Stomach smooth muscle (tissue), 2 donors: Measurements from ENCODE around the gene BMPR1A.
A peak's percentile ranks its signal among the peaks of the same experiment; 100 is the strongest.

ENCODE experiments used
- H3K27ac ChIP-seq: one replicate; pipeline ENCODE4 v1.7.0; 2013; ENCODE audit warnings: mild to moderate bottlenecking, low read length, inconsistent platforms
- H3K27me3 ChIP-seq, 2 donors: one replicate each; pipeline ENCODE4 v1.7.0; 2013; ENCODE audit warnings: low read length in 2 of 2; ENCODE audit not compliant: insufficient read depth in 2 of 2, control insufficient read depth in 1 of 2
- H3K36me3 ChIP-seq, 2 donors: one replicate each; pipeline ENCODE4 v1.7.0; 2013; ENCODE audit warnings: low read length in 2 of 2; ENCODE audit not compliant: control insufficient read depth in 2 of 2, insufficient read depth in 2 of 2
- H3K4me1 ChIP-seq: one replicate; pipeline ENCODE4 v1.7.0; 2013; ENCODE audit warnings: low read length; ENCODE audit not compliant: control insufficient read depth, insufficient read depth
- H3K4me3 ChIP-seq, 2 donors: one replicate each; pipeline ENCODE4 v1.7.0; 2013; ENCODE audit warnings: low read length in 2 of 2
- H3K9ac ChIP-seq, 2 donors: one replicate each; pipeline ENCODE4 v1.7.0; 2013; ENCODE audit warnings: low read length in 2 of 2, mild to moderate bottlenecking in 1 of 2
- H3K9me3 ChIP-seq, 2 donors: one replicate each; pipeline ENCODE4 v1.7.0; 2013; ENCODE audit warnings: low read length in 2 of 2; ENCODE audit not compliant: control insufficient read depth in 2 of 2
- donor health status: healthy.
- donor health status: Pancreatic carcinoma.

The BMPR1A gene

GRCh38 chr10:86955501-86956194, 199.2 kb downstream of the BMPR1A start:
- H3K9ac ChIP-seq = no peak overlapping the region
- no peaks in the 10 kb centered on the region for H3K36me3 ChIP-seq
- H3K27me3 ChIP-seq = peaks cover 0 to 7% of the 10 kb centered on the region in 2 donors
- peaks cover 58% of the 10 kb centered on the region for H3K4me1 ChIP-seq
- no peaks in the 10 kb centered on the region for H3K9me3 ChIP-seq
- H3K4me3 ChIP-seq = peak overlapping the region in 1 of 2 donors; percentile 52
- H3K27ac ChIP-seq = peak overlapping the region; percentile 41

DNA sequence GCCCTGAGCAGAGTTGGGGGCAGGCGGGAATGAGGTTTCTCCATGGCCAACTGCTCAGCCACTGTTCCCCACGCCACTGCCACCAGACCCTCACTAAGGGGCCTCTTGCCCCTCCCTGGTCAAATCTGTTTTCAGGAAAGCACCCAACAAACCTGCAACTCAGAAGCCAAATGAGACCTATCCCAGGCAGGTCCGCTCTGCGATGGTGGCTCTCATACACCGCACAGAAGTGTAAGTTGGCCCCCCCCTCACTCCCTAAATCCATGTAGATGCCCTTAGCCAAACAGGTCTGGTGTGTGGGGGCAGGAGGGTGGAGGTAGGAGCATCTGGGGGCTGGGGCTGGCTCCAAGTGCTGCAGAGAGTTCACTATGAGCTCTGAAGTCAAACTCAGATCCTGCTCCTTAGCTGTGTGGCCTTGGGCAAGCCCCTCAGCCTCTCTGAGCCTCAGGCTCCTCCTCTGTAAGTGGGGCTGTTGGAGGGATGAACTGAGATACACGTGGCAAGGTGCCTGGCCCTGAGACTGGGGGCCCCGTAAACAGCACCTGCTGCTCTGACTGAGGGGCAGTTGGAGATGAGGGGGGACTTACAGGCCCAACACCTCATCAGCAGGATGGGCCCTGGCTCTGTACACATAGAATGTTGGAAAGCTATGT, 199.9 kb downstream of the BMPR1A start:
- H3K4me1 ChIP-seq = peaks cover 58% of the 10 kb centered on the region
- H3K4me3 ChIP-seq = peak overlapping the region in 1 of 2 donors; percentile 49
- H3K27me3 ChIP-seq = peaks cover 0 to 7% of the 10 kb centered on the region in 2 donors
- no peaks in the 10 kb centered on the region for H3K36me3 ChIP-seq
- peak overlapping the region; percentile 31 for H3K27ac ChIP-seq
- no peaks in the 10 kb centered on the region for H3K9me3 ChIP-seq
- H3K9ac ChIP-seq = peak overlapping the region in 1 of 2 donors; percentile 36

GRCh38 chr10:86956848-86957448, 200.5 kb downstream of the BMPR1A start:
- no peaks in the 10 kb centered on the region for H3K36me3 ChIP-seq
- peak overlapping the region in 1 of 2 donors; percentile 49 for H3K4me3 ChIP-seq
- peak overlapping the region; percentile 31 for H3K27ac ChIP-seq
- peaks cover 58% of the 10 kb centered on the region for H3K4me1 ChIP-seq
- H3K9ac ChIP-seq = peak overlapping the region; percentile 20 to 29
- peaks cover 0 to 7% of the 10 kb centered on the region in 2 donors for H3K27me3 ChIP-seq
- H3K9me3 ChIP-seq = no peaks in the 10 kb centered on the region

- Histone ChIP-seq H3K4me3 (peak within 1 kb of the TSS in 1 of 2 donors; percentile 57), H3K9ac (peak within 1 kb of the TSS; percentile 20 to 29), H3K36me3 (no peaks in the 10 kb centered on the region), H3K27me3 (peaks cover 0 to 7% of the 10 kb centered on the region in 2 donors), H3K9me3 (no peaks in the 10 kb centered on the region), H3K27ac (peak within 1 kb of the TSS; percentile 31), H3K4me1 (peaks cover 58% of the 10 kb centered on the region)
Measured at GRCh38 chr10:86957471-86958115, 201.2 kb downstream of the BMPR1A start, which contains the start of gene MMRN2. TSS of gene MMRN2 (minus strand) at chr10:86957615. CDS start at chr10:86957541, 74 bp downstream.

GRCh38 chr10:86958116-86958900, 201.9 kb downstream of the BMPR1A start, which contains the start of gene SNCG:
TSS of gene SNCG (plus strand) at chr10:86958599. CDS start at chr10:86958698, 99 bp downstream.
- Histone ChIP-seq H3K9me3 (no peaks in the 10 kb centered on the region), H3K36me3 (no peaks in the 10 kb centered on the region), H3K9ac (peak within 1 kb of the TSS in 1 of 2 donors; percentile 25), H3K4me1 (peaks cover 58% of the 10 kb centered on the region), H3K4me3 (peak within 1 kb of the TSS in 1 of 2 donors; percentile 57), H3K27ac (peak within 1 kb of the TSS; percentile 31), H3K27me3 (peaks cover 0 to 7% of the 10 kb centered on the region in 2 donors)

DNA sequence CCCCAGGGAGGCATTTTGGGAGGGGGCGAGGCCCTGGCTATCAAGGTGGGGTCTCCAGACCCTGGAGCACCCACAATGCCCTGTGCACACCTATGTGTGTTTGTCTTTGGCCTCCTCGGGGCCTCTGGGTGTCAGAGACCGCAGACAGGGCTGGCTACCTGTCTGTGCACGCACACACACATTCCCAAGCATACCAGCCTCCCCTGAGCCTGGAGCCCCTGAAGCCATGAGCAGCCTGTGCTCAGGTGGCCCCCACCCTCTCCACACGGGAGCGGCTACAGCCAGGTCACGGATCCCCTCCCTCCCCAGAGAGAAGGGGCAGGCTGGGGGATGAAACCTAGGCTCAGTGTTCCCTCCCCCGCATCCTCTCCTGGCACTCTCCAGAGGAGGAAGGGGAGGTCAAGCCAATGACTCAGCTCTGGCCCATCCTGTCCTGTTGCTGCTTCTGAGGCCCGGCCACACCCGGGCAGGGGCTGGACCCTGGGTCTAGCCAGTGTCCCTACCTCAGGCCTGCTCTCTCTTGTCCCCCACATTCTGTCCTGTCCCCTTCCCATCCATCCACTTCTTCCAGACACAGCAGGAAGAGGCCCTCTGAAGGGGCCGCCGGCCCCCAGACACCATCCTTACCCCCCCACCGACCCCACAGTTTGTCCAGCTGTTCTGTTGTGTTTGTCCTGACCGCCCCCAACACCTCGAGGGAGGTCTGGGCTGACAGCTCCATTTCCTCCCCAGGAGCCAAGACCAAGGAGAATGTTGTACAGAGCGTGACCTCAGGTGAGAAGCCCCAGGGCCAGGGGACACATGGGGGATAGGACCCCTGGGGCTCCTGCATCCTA, 202.7 kb downstream of the BMPR1A start:
- Histone ChIP-seq H3K4me1 (peaks cover 53% of the 10 kb centered on the region), H3K36me3 (no peaks in the 10 kb centered on the region), H3K4me3 (peak overlapping the region in 1 of 2 donors; percentile 57), H3K27me3 (peaks cover 0 to 7% of the 10 kb centered on the region in 2 donors), H3K27ac (peak overlapping the region; percentile 11), H3K9ac (peak overlapping the region in 1 of 2 donors; percentile 25), H3K9me3 (no peaks in the 10 kb centered on the region)

GRCh38 chr10:86959737-86960002, 203.3 kb downstream of the BMPR1A start:
- H3K36me3 ChIP-seq = no peaks in the 10 kb centered on the region
- no peak overlapping the region for H3K9ac ChIP-seq
- H3K4me3 ChIP-seq = peak overlapping the region in 1 of 2 donors; percentile 57
- peak overlapping the region; percentile 11 for H3K27ac ChIP-seq
- peaks cover 0 to 7% of the 10 kb centered on the region in 2 donors for H3K27me3 ChIP-seq
- no peaks in the 10 kb centered on the region for H3K9me3 ChIP-seq
- peaks cover 55% of the 10 kb centered on the region for H3K4me1 ChIP-seq

- Histone ChIP-seq H3K27me3 (peaks cover 0 to 7% of the 10 kb centered on the region in 2 donors), H3K4me1 (peaks cover 51% of the 10 kb centered on the region), H3K4me3 (peak overlapping the region in 1 of 2 donors; percentile 15), H3K27ac (peak overlapping the region; percentile 11), H3K9ac (no peak overlapping the region), H3K36me3 (no peaks in the 10 kb centered on the region), H3K9me3 (no peaks in the 10 kb centered on the region)
Measured at GRCh38 chr10:86960003-86960862, 203.8 kb downstream of the BMPR1A start.
